OCI-LY3 (cell line): ENCODE measurements around the gene MVD.

Experiments used
- EZH2phosphoT487 ChIP-seq: fragments of 200-600 bp; shearing (Covaris generic); IDR thresholded peaks from 2 replicates; pipeline ENCODE4 v1.6.1; 2018; ENCODE audit warnings: antibody characterized with exemption, mixed run types, low read depth
- TF ChIP-seq, protein P1 (sequence below): fragments of 200-600, 300-600 bp; sonication (generic); IDR thresholded peaks from 2 replicates; pipeline ENCODE4 v1.5.1; 2014; ENCODE audit warnings: antibody characterized with exemption, low read length, low read depth

DNA sequence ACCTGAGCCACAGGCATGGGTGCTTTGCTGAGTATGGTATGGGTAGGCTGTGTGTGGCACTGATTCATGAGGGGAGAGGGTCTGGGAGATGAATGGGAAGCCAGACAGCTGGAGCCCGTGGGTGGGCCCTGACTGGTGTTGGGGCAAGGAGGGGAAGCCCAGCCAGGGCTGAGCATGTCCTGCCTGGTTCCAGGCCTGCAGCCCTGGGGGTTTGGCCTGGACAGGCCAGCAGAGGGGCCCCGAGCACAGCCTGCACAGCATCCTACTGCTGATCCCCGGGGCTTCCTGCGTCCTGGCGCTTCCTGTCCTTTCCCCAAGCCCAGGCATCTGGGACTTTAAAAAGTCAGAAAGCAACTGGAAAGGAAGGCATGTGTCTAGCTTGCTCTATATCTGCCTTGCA is 4.6 kb upstream of the MVD start:
- TF ChIP-seq, protein P1, sequence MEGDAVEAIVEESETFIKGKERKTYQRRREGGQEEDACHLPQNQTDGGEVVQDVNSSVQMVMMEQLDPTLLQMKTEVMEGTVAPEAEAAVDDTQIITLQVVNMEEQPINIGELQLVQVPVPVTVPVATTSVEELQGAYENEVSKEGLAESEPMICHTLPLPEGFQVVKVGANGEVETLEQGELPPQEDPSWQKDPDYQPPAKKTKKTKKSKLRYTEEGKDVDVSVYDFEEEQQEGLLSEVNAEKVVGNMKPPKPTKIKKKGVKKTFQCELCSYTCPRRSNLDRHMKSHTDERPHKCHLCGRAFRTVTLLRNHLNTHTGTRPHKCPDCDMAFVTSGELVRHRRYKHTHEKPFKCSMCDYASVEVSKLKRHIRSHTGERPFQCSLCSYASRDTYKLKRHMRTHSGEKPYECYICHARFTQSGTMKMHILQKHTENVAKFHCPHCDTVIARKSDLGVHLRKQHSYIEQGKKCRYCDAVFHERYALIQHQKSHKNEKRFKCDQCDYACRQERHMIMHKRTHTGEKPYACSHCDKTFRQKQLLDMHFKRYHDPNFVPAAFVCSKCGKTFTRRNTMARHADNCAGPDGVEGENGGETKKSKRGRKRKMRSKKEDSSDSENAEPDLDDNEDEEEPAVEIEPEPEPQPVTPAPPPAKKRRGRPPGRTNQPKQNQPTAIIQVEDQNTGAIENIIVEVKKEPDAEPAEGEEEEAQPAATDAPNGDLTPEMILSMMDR = no peak
- no peak for TF ChIP-seq EZH2phosphoT487
